K562 (cell line): ENCODE measurements around the gene ADCY5.

Source experiments
- ARHGAP35 ChIP-seq: fragments of 450-650 bp; IDR thresholded peaks from 2 replicates; pipeline ENCODE4 v1.6.1; 2018; ENCODE audit not compliant: partially characterized antibody
- CTCF ChIP-seq, 3 experiments: IDR thresholded peaks in 2 of 3; conservative IDR thresholded peaks in 1 of 3; 2 replicates each; pipeline ENCODE4 v1.5.1; 2011 to 2012; ENCODE audit warnings: low read length in 3 of 3, mild to moderate bottlenecking in 3 of 3, control low read depth in 2 of 3, improper control_type of control experiment in 1 of 3, inconsistent platforms in 1 of 3, low read depth in 1 of 3, mixed read lengths in 1 of 3, moderate library complexity in 1 of 3; ENCODE audit not compliant: insufficient read depth in 2 of 3
- EZH2 ChIP-seq: IDR thresholded peaks from 2 replicates; pipeline ENCODE4 v1.6.1; 2012; ENCODE audit warnings: low read depth, mild to moderate bottlenecking, inconsistent platforms, low read length, borderline replicate concordance
- HDAC2 ChIP-seq: fragments of 450-650 bp; IDR thresholded peaks from 2 replicates; pipeline ENCODE4 v1.6.1; 2016; ENCODE audit warnings: mild to moderate bottlenecking
- NFIC ChIP-seq: fragments of 450-650 bp; IDR thresholded peaks from 2 replicates; pipeline ENCODE4 v1.6.1; 2017; ENCODE audit warnings: mild to moderate bottlenecking, inconsistent platforms
- RBFOX2 ChIP-seq: fragments of 200-400 bp; formaldehyde crosslinking; IDR thresholded peaks from 2 replicates; pipeline ENCODE4 v1.6.1; 2017; ENCODE audit warnings: low read depth, mild to moderate bottlenecking, low read length, moderate library complexity
- SP2 ChIP-seq: IDR thresholded peaks from 2 replicates; pipeline ENCODE4 v1.6.1; 2011; ENCODE audit warnings: mild to moderate bottlenecking, low read depth, low read length, moderate library complexity; ENCODE audit not compliant: poor library complexity, severe bottlenecking; ENCODE audit errors: extremely low read depth
- TF ChIP-seq, protein P1 (sequence below): fragments of 250-450 bp; sonication (Bioruptor Pico); IDR thresholded peaks from 2 replicates; pipeline ENCODE4 v1.5.1; 2021; ENCODE audit warnings: mild to moderate bottlenecking

DNA sequence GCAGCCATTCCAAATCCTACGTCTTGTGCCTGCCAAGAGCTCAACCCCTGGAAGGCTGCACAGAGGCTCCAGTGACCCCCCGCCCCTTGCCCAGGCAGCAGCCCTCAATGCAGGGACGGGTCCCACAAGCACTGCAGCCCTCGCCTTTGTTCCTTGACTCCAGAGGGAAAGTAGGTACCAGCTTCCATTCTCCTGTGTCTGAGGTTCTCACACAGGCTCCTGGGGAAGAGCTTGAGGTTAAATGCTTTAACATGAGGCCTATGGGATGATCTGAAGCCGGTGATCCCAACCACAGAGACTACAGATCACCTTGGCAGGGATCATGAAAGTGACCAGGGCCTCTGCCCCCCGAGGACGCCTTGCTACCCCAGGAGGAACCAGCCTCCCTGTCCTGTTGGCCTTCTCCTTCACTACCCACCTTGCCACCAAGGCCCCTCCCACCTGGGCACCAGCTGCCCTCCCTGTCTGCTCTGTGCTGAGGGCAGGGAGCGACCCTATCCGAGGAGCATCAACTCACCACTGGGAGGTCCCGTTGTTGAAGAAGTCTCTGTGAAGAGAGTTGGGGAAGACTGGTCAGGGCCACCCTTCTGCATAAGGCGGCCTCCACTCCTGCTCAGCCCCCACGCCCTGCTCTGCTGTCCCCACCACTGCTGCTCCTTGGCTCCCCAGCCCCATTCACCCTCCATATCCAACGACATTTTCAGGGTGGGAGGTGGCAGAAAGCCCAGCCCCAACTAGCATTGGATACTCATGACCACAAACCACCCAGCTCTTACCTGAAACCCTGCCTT is 151.9 kb downstream of the ADCY5 start:
- no peak for TF ChIP-seq CTCF (IDR thresholded peaks at IDR 0.05 in 2 of 3, conservative IDR thresholded peaks at IDR 0.05 in 1 of 3; ENCODE audit: insufficient read depth in 2 of 3, low read depth in 1 of 3, low read length in 3 of 3)
- TF ChIP-seq HDAC2: no peak
- TF ChIP-seq, protein P1, sequence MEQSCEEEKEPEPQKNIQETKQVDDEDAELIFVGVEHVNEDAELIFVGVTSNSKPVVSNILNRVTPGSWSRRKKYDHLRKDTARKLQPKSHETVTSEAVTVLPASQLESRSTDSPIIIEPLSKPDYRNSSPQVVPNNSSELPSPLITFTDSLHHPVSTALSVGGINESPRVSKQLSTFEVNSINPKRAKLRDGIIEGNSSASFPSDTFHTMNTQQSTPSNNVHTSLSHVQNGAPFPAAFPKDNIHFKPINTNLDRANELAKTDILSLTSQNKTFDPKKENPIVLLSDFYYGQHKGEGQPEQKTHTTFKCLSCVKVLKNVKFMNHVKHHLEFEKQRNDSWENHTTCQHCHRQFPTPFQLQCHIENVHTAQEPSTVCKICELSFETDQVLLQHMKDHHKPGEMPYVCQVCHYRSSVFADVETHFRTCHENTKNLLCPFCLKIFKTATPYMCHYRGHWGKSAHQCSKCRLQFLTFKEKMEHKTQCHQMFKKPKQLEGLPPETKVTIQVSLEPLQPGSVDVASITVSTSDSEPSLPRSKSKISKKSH: no peak
- no peak for TF ChIP-seq EZH2
- no peak for TF ChIP-seq RBFOX2
- no peak for TF ChIP-seq SP2
- no peak for TF ChIP-seq NFIC
- no peak for TF ChIP-seq ARHGAP35
